PC-9 (cell line): ENCODE results near the gene CACNB4. TPM values are rescaled to one million over a fixed set of nuclear protein-coding genes. Genes with fewer than 3 reads are reported as not detected.

ENCODE experiments used
- BruUV-seq: library from RNA; stranded (reverse); fragments of 400-500 nt; replicated peaks from 2 replicates; lab custom pipeline; 2021; lab: Mats Ljungman, UMichigan
- CTCF ChIA-PET: fragments of 300-600 bp; sonication (Branson Sonifier 250); formaldehyde crosslinking; loops from one replicate; lab custom pipeline; 2022; ENCODE audit warnings: antibody characterized with exemption; lab: Charles Lee
- POLR2A ChIA-PET: fragments of 300-600 bp; sonication (Branson Sonifier 250); formaldehyde crosslinking; loops from one replicate; lab custom pipeline; 2022; ENCODE audit warnings: antibody characterized with exemption; ENCODE audit not compliant: unreplicated experiment; lab: Charles Lee
- DNase-seq, 2 experiments: peaks; one replicate each; pipeline versions ENCODE4 v3.0.0 to v3.0.0-alpha.2; 2015 to 2022; ENCODE audit warnings: mixed read lengths in 1 of 2
- H2AFZ ChIP-seq: fragments of 200-600 bp; sonication (generic); 2 replicates; pipeline ENCODE4 v1.8.1; 2017; ENCODE audit warnings: antibody characterized with exemption
- H3F3A ChIP-seq: fragments of 200-600 bp; sonication (generic); 2 replicates; pipeline ENCODE4 v1.8.1; 2017; ENCODE audit warnings: antibody characterized with exemption, mild to moderate bottlenecking, low read depth; ENCODE audit not compliant: insufficient read depth
- H3K27ac ChIP-seq: fragments of 200-600 bp; sonication (generic); 2 replicates; pipeline ENCODE4 v1.6.1; 2016; ENCODE audit warnings: mixed run types
- H3K27me3 ChIP-seq: fragments of 200-600 bp; sonication (generic); 2 replicates; pipeline ENCODE4 v1.6.1; 2016; ENCODE audit warnings: low read depth, mixed run types; ENCODE audit not compliant: insufficient read depth
- H3K36me3 ChIP-seq: fragments of 200-600 bp; sonication (generic); 2 replicates; pipeline ENCODE4 v1.6.1; 2016; ENCODE audit warnings: low read depth, mixed run types
- H3K4me1 ChIP-seq: fragments of 200-600 bp; sonication (generic); replicated peaks from 2 replicates; pipeline ENCODE4 v1.6.1; 2016; ENCODE audit warnings: mixed run types; ENCODE audit not compliant: insufficient read depth
- H3K4me2 ChIP-seq: fragments of 200-600 bp; sonication (generic); 2 replicates; pipeline ENCODE4 v1.6.1; 2017; ENCODE audit warnings: mixed run types
- H3K4me3 ChIP-seq: fragments of 200-600 bp; sonication (generic); 2 replicates; pipeline ENCODE4 v1.6.1; 2016; ENCODE audit warnings: mixed run types
- H3K79me2 ChIP-seq: fragments of 200-600 bp; sonication (generic); 2 replicates; pipeline ENCODE4 v1.6.1; 2017; ENCODE audit warnings: low read depth, mixed run types
- H3K9me2 ChIP-seq: fragments of 200-600 bp; sonication (generic); 2 replicates; pipeline ENCODE4 v1.8.1; 2017; ENCODE audit warnings: mild to moderate bottlenecking; ENCODE audit not compliant: insufficient read depth
- H3K9me3 ChIP-seq: fragments of 200-600 bp; sonication (generic); 2 replicates; pipeline ENCODE4 v1.8.1; 2016; ENCODE audit warnings: low read depth; ENCODE audit not compliant: insufficient read depth
- H4K20me1 ChIP-seq: fragments of 200-600 bp; sonication (generic); 2 replicates; pipeline ENCODE4 v1.8.1; 2017; ENCODE audit not compliant: insufficient read depth
- EZH2 ChIP-seq: fragments of 200-600 bp; sonication (generic); IDR thresholded peaks from 2 replicates; pipeline ENCODE4 v1.8.0; 2017; ENCODE audit warnings: antibody characterized with exemption, low read depth
- intact Hi-C: fragments of 100-400 bp; cut with micrococcal nuclease; formaldehyde crosslinking; loops from one replicate; pipeline ENCODE4 v1.10.0; 2022; ENCODE audit not compliant: unreplicated experiment
- total RNA-seq: library from RNA; stranded (reverse); gene quantifications from 2 replicates; pipeline ENCODE4 v1.2.3, GENCODE V29; 2021
- TF ChIP-seq, protein P1 (sequence below): fragments of 200-600 bp; sonication (generic); conservative IDR thresholded peaks from 2 replicates; pipeline ENCODE4 v1.6.1; 2017; ENCODE audit warnings: mixed run types, antibody characterized with exemption, mild to moderate bottlenecking, moderate library complexity

The CACNB4 gene
- total RNA-seq, 1 experiment from 2014 or later = 0.98 TPM

- Histone ChIP-seq H3K27me3 (peaks cover 48% of the 10 kb centered on the region), H3K4me1 (no peaks in the 10 kb centered on the region), H2AFZ (no peak overlapping the region), H3F3A (no peaks in the 10 kb centered on the region), H3K9me2 (no peaks in the 10 kb centered on the region), H3K9me3 (no peaks in the 10 kb centered on the region), H4K20me1 (no peaks in the 10 kb centered on the region), H3K79me2 (no peaks in the 10 kb centered on the region), H3K27ac (no peak overlapping the region), H3K4me3 (no peak overlapping the region), H3K4me2 (no peak overlapping the region), H3K36me3 (no peaks in the 10 kb centered on the region)
- intact Hi-C loops = no loop called here
- TF ChIP-seq EZH2 = no peak
- TF ChIP-seq, protein P1, sequence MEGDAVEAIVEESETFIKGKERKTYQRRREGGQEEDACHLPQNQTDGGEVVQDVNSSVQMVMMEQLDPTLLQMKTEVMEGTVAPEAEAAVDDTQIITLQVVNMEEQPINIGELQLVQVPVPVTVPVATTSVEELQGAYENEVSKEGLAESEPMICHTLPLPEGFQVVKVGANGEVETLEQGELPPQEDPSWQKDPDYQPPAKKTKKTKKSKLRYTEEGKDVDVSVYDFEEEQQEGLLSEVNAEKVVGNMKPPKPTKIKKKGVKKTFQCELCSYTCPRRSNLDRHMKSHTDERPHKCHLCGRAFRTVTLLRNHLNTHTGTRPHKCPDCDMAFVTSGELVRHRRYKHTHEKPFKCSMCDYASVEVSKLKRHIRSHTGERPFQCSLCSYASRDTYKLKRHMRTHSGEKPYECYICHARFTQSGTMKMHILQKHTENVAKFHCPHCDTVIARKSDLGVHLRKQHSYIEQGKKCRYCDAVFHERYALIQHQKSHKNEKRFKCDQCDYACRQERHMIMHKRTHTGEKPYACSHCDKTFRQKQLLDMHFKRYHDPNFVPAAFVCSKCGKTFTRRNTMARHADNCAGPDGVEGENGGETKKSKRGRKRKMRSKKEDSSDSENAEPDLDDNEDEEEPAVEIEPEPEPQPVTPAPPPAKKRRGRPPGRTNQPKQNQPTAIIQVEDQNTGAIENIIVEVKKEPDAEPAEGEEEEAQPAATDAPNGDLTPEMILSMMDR = no peak
- no peak for DNase-seq
- POLR2A ChIA-PET = no interaction called here
- CTCF ChIA-PET = no interaction called here
- BruUV-seq = no TSS peak
Measured at GRCh38 chr2:151976945-151977353, 121.9 kb downstream of the CACNB4 start.

DNA sequence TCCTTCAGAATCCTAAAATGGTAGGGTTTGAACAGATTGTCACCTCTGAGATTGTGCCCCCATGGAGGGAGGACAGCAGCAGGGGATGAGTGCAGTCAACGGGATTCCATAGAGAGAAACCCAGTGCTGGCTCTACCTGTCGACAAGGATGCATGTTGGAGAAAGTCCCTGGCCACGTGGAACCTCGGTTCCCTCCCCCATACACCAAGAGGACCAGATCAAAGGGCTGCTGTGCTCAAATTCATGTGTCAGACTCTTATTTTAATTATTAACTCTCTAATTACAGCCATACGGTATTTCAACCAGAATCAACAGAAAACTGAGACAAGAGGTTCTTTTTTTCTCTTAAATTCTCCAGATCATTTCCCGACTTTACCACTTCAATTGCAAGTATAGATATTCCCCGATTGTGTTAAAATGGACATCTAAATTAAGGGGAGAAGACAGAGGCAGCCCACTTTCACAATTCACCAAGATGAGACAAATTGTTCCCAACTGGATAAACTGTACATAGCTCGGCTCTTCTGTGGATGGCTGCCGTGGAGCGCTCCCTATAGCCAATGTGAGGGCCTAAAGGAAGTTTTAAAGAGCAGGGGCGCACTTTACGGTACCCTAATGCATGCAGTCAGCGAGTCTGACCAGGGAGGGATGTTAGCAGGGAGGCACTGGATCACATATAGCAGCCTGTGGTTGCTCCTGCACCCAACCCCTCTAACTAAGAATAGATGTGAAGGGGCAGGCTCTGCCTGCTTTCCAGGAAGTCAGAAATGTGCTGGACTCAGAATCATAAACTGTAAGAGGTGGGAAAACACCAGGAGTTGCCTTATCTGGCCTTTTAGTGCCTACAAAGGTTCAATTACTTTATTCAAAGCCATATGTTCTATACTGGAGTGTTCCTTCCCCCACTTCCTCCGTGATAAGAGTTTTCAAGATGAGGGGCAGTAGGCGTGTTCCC is 123.1 kb downstream of the CACNB4 start:
- ChIA-PET CTCF (no interaction called here), POLR2A (no interaction called here)
- Histone ChIP-seq H3K4me3 (no peak overlapping the region), H3K36me3 (no peaks in the 10 kb centered on the region), H3K27ac (no peak overlapping the region), H4K20me1 (no peaks in the 10 kb centered on the region), H2AFZ (no peak overlapping the region), H3K79me2 (no peaks in the 10 kb centered on the region), H3K4me2 (no peak overlapping the region), H3K9me2 (no peaks in the 10 kb centered on the region), H3K27me3 (peaks cover 48% of the 10 kb centered on the region), H3F3A (no peaks in the 10 kb centered on the region), H3K4me1 (no peaks in the 10 kb centered on the region), H3K9me3 (no peaks in the 10 kb centered on the region)
- no TSS peak for BruUV-seq
- no peak for DNase-seq
- TF ChIP-seq, protein P1 = no peak
- TF ChIP-seq EZH2 = no peak
- intact Hi-C loops = no loop called here

DNA sequence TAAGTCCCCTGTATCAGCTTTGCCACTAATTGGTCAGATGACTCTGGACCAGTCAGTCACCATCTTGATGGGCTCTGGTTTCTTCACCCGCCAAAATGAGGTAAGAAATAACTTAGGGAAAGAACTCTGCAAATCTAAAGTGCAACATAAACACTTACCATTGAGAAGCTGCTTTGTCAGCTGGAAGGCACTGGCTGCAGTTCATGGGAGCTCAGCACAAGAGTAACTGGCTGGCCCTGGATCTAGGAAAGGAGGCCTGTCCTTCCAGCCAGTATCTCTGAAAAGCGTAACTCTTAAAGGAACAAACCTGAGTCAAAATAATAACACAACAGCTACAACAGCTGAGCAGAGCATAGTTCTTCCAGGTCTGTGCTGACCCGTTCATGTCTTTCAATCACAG is 123.9 kb downstream of the CACNB4 start:
- H2AFZ ChIP-seq = no peak overlapping the region
- H4K20me1 ChIP-seq = no peaks in the 10 kb centered on the region
- H3K4me3 ChIP-seq = no peak overlapping the region
- TF ChIP-seq EZH2 = no peak
- TF ChIP-seq, protein P1 = no peak
- no peaks in the 10 kb centered on the region for H3K36me3 ChIP-seq
- no TSS peak for BruUV-seq
- intact Hi-C loops = no loop called here
- H3K27me3 ChIP-seq = peaks cover 48% of the 10 kb centered on the region
- no peak for DNase-seq
- no peak overlapping the region for H3K4me2 ChIP-seq
- H3K27ac ChIP-seq = no peak overlapping the region
- no peaks in the 10 kb centered on the region for H3K79me2 ChIP-seq
- H3K4me1 ChIP-seq = no peaks in the 10 kb centered on the region
- CTCF ChIA-PET = no interaction called here
- POLR2A ChIA-PET = no interaction called here
- H3K9me2 ChIP-seq = no peaks in the 10 kb centered on the region
- no peaks in the 10 kb centered on the region for H3K9me3 ChIP-seq
- no peaks in the 10 kb centered on the region for H3F3A ChIP-seq
